ENCODE data around the gene ANKRD29.

- TF ChIP-seq CTCF (conservative IDR thresholded peaks at IDR 0.05; ENCODE audit: low read depth in 2 of 2), result no peak
- TF ChIP-seq EZH2 (IDR thresholded peaks at IDR 0.05; ENCODE audit: low read depth, unreplicated experiment), result no peak
- no peak for TF ChIP-seq REST (IDR thresholded peaks at IDR 0.05; ENCODE audit: unreplicated experiment)
- no peak for TF ChIP-seq POLR2AphosphoS5 (IDR thresholded peaks at IDR 0.05; ENCODE audit: low read depth)
Measured at GRCh38 chr18:23585007-23585871, 77.5 kb downstream of the ANKRD29 start.
